22Rv1 (cell line): ENCODE measurements around the gene CAMKK1.

Experiments used
- H3K27ac ChIP-seq: fragments of 450-650 bp; 2 replicates; pipeline ENCODE4 v1.5.1; 2017
- CTCF ChIP-seq: fragments of 450-650 bp; IDR thresholded peaks from 2 replicates; pipeline ENCODE4 v1.5.1; 2017; ENCODE audit warnings: mild to moderate bottlenecking
- ZFX ChIP-seq: fragments of 450-650 bp; IDR thresholded peaks from 2 replicates; pipeline ENCODE4 v1.6.1; 2017; ENCODE audit warnings: antibody characterized with exemption, borderline replicate concordance

Gene CAMKK1

DNA sequence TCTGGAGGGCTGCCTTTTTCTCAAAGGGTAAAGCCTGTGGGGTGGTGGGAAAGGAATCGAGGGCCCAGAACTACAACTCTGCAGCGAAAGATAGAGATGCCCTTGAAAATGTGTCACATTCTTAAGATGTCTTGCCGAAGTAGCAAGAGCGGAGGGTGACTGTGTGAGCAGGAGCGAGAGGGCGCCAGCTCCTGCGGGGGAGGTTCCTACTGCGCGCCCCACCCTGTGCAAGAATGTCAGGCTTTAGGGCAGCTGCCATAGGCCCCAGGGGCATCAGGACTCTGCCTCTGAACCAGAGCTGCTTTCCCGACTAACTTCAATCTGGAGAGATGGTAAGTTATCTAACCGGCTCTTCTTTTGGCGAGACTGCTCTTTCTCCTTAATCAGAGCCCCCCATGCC, 80.1 kb downstream of the CAMKK1 start:
- no peak for TF ChIP-seq CTCF
- no peak for TF ChIP-seq ZFX
- no peak overlapping the region for H3K27ac ChIP-seq

GRCh38 chr17:3812284-3812683, 80.6 kb downstream of the CAMKK1 start:
- H3K27ac ChIP-seq: no peak overlapping the region
- TF ChIP-seq CTCF (no peak), ZFX (no peak)
